ENCODE results near the gene STX17.

The STX17 gene

DNA sequence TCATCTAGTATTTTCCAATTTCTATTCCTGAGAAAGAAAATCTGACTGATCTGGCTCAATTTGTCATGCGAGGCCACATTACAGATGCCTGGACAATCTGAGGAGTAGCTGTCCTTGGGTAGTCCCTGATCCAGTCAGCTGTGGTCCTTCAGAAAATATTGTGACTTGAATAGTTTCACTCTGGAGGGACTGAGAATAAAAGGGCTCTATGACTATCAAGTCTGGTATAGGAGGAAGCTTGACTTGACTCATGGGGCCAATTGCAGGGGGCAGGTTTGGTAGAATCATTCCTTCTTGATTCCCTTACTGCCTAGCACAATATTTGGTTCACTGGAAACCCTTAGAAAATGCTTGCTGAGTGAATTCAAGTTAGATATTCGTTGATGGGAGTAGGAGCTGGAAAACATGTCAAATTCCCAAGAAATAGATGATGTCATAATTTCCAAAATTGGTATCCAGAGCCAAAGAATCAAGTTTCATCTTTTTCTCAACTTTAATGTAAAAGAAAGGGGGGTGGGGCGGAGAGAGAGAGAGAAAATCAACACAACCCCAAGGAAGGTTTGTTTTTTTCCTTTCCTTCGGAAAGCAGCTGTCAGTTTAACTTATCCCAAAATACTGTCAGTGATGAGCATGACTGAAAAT is 32.4 kb upstream of the STX17 start:
- ChIA-PET CTCF (interaction anchor here (1.7 kb wide), 1 partner anchor 14 kb away, joined by 3 read pairs; no protein-coding TSS in a partner anchor), POLR2A (interaction anchor here (0.8 kb wide), 1 partner anchor 33 kb away, joined by 3 read pairs; no protein-coding TSS in a partner anchor)
- DNase-seq (ENCODE audit: low read depth, low spot score), result no peak
- TF ChIP-seq, protein P1, sequence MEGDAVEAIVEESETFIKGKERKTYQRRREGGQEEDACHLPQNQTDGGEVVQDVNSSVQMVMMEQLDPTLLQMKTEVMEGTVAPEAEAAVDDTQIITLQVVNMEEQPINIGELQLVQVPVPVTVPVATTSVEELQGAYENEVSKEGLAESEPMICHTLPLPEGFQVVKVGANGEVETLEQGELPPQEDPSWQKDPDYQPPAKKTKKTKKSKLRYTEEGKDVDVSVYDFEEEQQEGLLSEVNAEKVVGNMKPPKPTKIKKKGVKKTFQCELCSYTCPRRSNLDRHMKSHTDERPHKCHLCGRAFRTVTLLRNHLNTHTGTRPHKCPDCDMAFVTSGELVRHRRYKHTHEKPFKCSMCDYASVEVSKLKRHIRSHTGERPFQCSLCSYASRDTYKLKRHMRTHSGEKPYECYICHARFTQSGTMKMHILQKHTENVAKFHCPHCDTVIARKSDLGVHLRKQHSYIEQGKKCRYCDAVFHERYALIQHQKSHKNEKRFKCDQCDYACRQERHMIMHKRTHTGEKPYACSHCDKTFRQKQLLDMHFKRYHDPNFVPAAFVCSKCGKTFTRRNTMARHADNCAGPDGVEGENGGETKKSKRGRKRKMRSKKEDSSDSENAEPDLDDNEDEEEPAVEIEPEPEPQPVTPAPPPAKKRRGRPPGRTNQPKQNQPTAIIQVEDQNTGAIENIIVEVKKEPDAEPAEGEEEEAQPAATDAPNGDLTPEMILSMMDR (IDR thresholded peaks at IDR 0.05; ENCODE audit: insufficient read depth, low read length, missing control alignments), result no peak
- no peak overlapping the region for H3K4me3 ChIP-seq (ENCODE audit: low read depth, low read length)

DNA sequence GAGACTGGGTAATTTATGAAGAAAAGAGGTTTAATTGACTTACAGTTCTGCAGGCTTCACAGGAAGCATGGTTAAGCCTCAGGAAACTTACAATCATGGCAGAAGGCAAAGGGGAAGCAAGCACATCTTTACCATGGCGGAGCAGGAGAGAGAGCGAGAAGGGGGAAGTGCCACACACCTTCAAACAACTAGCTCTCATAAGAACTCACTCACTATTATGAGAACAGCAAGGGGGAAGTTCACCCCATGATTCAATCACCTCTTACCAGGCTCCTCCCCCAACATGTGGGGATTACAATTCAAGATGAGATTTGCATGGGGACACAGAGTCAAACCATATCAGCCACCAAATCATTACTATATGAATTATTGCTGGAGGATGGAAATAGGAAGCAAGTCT is 30.3 kb upstream of the STX17 start:
- no peak overlapping the region for H3K4me3 ChIP-seq (ENCODE audit: low read depth, low read length)
- no peak for DNase-seq (ENCODE audit: low read depth, low spot score)
- CTCF ChIA-PET, result no interaction called here
- POLR2A ChIA-PET, result no interaction called here
- TF ChIP-seq, protein P1 (IDR thresholded peaks at IDR 0.05; ENCODE audit: insufficient read depth, low read length, missing control alignments), result no peak

DNA sequence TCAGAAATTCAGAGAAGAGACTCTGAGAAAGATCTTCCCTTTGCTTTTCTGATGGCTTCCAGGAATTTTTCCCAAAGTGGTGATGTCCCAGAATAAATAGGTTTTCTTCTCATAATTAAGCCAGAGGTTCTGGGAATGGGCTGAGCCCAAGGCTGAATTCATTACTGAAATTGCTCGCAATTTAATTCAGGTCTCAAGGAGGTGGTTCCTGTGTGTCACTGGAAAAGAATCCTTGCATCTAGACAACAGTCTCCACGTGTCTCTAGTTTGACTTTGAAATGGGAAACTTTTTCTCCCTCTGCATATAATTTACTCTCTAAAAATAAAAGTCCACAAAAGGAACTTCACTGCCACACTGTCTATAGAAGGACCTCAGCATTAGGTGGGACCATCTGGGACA is 27.8 kb upstream of the STX17 start:
- ChIA-PET CTCF (no interaction called here), POLR2A (no interaction called here)
- no peak for DNase-seq (ENCODE audit: low read depth, low spot score)
- no peak overlapping the region for H3K4me3 ChIP-seq (ENCODE audit: low read depth, low read length)
- TF ChIP-seq, protein P1 (IDR thresholded peaks at IDR 0.05; ENCODE audit: insufficient read depth, low read length, missing control alignments), result no peak

DNA sequence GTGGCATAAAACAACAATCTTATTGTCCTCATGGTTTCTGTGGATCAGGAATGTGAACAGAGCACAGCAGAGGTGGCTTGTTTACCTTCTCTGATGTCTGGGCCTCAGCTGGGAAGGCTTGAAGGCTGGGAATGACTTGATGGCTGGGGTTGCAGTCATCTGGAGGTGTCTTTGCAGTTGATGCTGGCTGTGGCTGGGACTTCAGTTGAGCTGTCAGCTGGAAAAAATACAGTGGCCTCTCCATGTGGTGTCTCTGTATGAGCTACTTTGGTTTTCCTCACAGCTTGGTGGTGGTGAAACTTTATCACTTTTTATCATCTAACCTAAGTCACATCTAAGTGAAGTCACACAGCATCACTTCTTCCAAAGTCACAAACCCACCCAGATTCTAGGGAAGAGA is 24.7 kb upstream of the STX17 start:
- TF ChIP-seq, protein P1 (IDR thresholded peaks at IDR 0.05; ENCODE audit: insufficient read depth, low read length, missing control alignments), result no peak
- ChIA-PET CTCF (no interaction called here), POLR2A (no interaction called here)
- no peak overlapping the region for H3K4me3 ChIP-seq (ENCODE audit: low read depth, low read length)
- DNase-seq (ENCODE audit: low read depth, low spot score), result no peak

DNA sequence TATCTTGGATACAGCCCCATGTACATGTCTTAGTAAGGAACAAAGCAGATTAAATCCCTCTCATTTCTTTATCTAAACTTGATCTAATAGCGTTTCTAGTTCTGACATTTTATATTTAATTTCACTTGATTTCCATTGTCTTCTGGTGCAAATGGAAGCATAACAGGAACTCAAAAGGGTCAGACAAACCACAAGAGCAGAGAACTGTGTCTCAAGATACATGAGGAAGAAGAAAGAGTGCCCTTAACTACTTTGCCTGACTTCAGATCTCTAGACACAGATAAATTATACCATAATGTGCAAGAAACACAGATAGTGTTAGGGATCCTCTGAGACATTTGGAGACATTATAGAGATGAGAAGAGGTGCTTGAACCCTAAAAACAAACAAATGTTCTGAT is 20.7 kb upstream of the STX17 start:
- TF ChIP-seq, protein P1 (IDR thresholded peaks at IDR 0.05; ENCODE audit: insufficient read depth, low read length, missing control alignments), result no peak
- POLR2A ChIA-PET, result no interaction called here
- DNase-seq (ENCODE audit: low read depth, low spot score), result no peak
- H3K4me3 ChIP-seq (ENCODE audit: low read depth, low read length), result no peak overlapping the region
- CTCF ChIA-PET, result interaction anchor here (1.0 to 1.1 kb wide), 2 partner anchors 10 to 21 kb away, joined by 3 read pairs; no protein-coding TSS in a partner anchor

DNA sequence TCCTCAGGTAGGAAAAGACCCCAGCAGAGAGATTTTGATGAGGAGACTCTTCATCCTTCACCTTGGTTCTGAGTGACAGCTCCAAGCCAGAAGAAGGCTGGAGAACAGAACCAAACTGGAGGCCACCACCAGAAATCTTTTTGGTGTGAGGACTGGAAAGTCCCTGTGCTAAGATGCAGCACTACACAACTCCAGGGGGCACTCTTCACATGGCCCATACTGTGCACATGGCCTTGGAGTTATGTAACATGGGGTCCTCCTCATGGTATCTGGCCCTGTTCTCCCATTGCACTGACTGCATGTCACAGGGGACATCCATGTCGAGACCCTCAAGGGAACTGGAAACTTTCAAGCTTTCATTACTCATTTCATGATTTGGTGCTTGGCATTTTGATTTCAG is 17.3 kb upstream of the STX17 start:
- H3K4me3 ChIP-seq (ENCODE audit: low read depth, low read length), result no peak overlapping the region
- TF ChIP-seq, protein P1 (IDR thresholded peaks at IDR 0.05; ENCODE audit: insufficient read depth, low read length, missing control alignments), result no peak
- ChIA-PET POLR2A (no interaction called here), CTCF (no interaction called here)
- no peak for DNase-seq (ENCODE audit: low read depth, low spot score)

All from AG04449 (cell line).